Measurements from ENCODE around the gene SMPD1.

- TF ChIP-seq CTCF (IDR thresholded peaks at IDR 0.05) (no peak), POLR2AphosphoS5 (IDR thresholded peaks at IDR 0.05) (no peak), EP300 (IDR thresholded peaks at IDR 0.05) (no peak), POLR2A (IDR thresholded peaks at IDR 0.05) (no peak)
These were observed 11.2 kb downstream of the SMPD1 start for GRCh38 chr11:6401464-6401863.
